LNCAP (cell line): ENCODE results near the gene TCAF1.

Experiments
- TF ChIP-seq, protein P1 (sequence below): fragments of 450-650 bp; IDR thresholded peaks from 2 replicates; pipeline ENCODE4 v1.5.1; 2017; ENCODE audit warnings: mild to moderate bottlenecking

Gene TCAF1

GRCh38 chr7:143934526-143935325 is 32.8 kb upstream of the TCAF1 start, which contains the start of gene OR2F2:
Gene OR2F2, plus strand, starts transcription at chr7:143935233. Its CDS starts 0 bp downstream, at chr7:143935233.
- TF ChIP-seq, protein P1, sequence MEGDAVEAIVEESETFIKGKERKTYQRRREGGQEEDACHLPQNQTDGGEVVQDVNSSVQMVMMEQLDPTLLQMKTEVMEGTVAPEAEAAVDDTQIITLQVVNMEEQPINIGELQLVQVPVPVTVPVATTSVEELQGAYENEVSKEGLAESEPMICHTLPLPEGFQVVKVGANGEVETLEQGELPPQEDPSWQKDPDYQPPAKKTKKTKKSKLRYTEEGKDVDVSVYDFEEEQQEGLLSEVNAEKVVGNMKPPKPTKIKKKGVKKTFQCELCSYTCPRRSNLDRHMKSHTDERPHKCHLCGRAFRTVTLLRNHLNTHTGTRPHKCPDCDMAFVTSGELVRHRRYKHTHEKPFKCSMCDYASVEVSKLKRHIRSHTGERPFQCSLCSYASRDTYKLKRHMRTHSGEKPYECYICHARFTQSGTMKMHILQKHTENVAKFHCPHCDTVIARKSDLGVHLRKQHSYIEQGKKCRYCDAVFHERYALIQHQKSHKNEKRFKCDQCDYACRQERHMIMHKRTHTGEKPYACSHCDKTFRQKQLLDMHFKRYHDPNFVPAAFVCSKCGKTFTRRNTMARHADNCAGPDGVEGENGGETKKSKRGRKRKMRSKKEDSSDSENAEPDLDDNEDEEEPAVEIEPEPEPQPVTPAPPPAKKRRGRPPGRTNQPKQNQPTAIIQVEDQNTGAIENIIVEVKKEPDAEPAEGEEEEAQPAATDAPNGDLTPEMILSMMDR: no peak

GRCh38 chr7:143931739-143932138 is 29.8 kb upstream of the TCAF1 start:
- TF ChIP-seq, protein P1: no peak

DNA sequence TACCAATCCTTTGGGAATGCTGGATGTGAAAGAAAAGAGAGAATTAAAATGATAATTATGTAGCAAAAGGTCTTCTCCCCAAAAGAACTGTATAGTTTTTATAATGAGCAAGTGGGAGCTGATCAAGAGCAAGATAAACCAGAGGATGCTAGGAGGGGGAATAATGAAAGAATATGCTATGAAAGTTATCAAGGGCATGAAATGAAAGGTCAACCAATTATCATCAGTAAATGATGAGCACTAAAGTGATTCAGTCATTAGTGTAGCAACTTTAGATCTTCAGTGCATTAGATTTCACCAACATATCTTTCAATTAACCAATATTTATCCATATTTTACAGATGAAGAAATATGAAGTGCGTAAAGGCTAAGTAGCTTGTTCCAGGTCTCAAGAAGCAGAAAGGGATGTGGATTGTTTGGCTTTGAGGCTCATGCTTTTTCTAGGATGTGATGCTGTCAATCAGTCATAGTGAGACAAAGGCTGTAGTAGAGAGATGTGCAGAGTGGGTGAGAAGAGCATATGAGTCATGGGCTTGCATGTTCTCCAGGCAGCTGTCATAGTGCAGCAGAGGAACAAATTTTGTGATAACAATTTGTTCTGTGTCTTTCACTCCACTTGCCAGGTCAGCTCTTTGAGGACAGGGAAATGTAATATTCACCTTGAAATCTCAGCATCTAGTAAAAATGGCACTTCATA is 27.4 kb upstream of the TCAF1 start:
- TF ChIP-seq, protein P1: no peak

DNA sequence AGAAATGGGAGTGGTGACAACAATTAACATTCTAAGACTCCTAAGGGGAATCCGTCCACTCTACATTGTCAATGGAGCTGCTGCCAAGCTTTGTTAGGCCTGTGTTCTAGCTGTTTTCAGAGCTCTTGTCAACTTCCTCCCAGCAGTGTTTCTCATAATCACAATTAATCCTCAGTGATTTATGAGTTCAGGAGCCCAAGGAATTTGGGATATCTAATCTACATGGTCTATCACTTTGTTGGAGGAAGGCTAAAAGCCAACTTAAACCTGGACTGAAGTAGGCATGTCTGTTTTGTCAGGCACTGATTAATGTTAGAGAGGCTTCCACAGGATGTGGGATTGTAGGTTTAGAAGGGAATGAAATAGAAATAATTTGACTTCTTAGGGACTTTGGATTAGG is 22.9 kb upstream of the TCAF1 start:
- TF ChIP-seq, protein P1: no peak

DNA sequence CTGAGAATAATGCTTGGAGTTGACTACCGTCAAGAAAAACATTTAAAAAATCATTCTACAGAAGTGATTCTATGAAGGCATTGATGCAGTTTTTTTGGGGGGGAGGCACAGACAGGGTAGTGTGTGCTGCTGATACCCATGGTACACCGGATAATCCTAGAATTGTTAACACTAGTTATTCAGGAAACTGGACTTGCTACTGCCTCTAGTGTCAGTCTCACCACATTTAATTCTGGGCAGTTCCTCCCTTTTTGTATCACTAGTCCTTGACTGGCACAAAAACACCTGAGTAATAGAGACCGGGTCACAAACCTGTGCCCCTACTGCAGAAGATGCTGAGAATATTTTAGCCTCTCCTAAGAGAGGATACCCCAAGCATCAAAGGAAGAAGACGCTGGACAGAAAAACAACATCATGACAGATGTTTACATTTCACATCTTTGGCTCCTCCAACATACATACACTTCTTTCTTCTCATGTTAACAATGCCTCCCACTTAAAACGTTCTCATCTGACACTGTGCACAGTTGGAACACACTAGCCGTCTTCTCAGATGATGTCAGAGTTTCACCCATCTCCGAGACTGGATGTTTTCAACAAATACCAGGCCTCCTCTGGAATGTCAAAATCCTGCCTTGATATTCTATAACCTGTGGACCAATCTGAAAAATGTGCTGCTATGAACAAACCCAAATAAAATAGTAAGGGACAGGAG is 13.1 kb upstream of the TCAF1 start:
- TF ChIP-seq, protein P1: no peak

DNA sequence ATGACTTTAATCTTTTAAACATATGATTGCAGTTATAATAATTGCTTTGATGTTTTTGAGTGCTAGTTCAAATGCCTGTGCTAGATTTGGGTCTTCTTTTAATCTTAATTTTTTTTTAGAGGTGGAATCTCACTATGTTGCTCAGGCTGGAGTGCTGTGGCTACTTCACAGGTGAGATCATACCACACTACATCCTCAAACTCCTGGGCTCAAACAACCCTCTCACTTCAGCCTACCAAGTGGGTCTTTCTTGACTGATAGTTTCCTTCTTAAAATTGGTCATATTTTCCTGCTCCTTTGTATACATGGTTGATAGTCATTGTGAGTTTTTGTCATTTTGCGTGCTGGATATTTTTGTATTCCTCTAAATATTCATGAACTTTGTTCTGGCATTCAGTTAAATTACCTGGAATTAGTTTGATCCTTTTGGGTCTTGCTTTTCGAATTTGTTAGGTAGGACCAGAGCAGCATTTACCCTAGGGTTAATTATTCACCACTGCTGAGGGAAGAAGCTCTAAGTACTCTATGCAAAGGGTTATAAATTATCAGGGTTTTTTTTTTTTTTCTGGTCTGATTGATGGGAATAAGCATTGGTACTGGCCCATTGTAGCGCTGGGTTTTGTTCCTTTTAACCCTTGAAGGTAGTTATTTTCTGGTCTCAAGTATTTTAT is 12.1 kb upstream of the TCAF1 start:
- TF ChIP-seq, protein P1: no peak
